HG02884 (cell line): ENCODE measurements around the gene ALDH1A1.
"Not testable (repeated sequence)": the region's sequence is repeated elsewhere in the genome, so short reads cannot be mapped to it uniquely, and the experiment has no call there.

Experiments
- ATAC-seq: cut with Tn5 transposase; IDR thresholded peaks from one replicate; pipeline ENCODE4 v1.9.1; 2021; ENCODE audit warnings: mild to moderate bottlenecking, moderate library complexity; ENCODE audit not compliant: unreplicated experiment

ALDH1A1 gene

DNA sequence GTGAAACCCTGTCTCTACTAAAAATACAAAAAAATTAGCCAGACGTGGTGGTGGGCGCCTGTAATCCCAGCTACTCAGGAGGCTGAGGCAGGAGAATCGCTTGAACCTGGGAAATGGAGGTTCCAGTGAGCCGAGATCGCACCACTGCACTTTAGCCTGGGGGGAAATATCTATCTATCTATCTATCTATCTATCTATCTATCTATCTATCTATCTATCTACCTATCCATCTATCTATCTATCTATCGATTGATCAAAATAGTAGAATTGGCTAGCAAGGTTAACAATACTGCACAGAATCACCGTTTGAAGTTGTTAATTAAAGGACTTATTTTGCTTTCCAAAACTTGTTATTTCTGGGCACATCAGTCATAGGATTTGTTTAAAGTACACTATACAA, 90.1 kb downstream of the ALDH1A1 start:
- not testable (repeated sequence) for ATAC-seq

DNA sequence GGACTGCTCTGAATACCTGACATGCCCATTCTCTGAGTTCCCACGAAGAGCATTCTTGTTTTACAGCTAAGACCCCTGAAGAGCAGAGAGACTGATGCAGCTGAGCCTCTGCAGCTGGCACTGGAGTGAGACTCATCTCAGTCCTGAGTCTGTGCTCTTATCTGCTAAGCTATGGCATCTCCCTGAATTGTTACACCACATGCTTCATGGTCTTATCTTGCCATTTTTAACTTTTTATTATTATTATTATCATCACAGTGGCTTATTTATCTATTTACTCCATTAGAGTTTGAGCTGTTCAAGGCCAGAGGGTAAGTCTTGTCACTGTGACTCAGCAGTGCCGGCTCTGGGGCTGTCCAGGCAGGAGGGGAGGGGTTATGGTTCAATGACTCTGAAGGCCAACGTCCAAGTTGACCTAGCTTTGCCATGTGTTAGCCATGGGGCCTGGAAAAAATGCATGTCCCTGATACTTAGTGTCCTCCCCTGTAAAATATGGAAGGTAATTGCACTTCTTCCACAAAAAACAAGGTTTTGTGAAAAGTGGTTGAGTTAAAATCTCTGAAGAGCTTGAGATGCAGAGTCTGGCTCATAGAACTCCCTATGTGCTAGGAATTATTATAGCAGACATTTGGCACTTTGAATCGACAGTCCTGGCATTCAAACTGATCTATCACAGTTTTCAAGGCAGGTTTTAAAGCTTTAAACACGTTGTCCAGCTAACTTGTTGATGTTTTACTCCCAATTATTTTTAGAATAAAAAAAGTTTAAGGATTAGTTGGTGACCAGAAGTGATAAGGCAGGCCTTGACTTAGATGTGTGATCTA, 94.6 kb downstream of the ALDH1A1 start:
- no peak for ATAC-seq

DNA sequence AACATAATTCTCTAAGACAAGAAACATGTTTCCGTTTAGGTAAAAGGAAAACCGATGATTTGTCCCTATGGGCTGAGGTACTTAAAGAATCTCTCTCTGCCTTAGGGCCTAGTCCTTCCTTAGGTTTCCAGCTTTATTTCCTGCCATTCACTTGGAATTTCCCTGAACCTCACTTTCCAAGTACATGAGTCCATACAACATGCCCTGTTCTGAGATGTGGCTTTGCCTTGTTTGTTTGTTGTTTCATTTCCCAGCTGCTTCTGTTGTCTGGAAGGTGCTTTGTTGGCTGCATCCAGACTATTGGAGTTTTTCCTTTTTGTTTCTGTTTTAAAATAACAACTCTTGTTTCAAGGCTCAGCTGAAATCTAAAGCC, 95.2 kb downstream of the ALDH1A1 start:
- ATAC-seq, result no peak

DNA sequence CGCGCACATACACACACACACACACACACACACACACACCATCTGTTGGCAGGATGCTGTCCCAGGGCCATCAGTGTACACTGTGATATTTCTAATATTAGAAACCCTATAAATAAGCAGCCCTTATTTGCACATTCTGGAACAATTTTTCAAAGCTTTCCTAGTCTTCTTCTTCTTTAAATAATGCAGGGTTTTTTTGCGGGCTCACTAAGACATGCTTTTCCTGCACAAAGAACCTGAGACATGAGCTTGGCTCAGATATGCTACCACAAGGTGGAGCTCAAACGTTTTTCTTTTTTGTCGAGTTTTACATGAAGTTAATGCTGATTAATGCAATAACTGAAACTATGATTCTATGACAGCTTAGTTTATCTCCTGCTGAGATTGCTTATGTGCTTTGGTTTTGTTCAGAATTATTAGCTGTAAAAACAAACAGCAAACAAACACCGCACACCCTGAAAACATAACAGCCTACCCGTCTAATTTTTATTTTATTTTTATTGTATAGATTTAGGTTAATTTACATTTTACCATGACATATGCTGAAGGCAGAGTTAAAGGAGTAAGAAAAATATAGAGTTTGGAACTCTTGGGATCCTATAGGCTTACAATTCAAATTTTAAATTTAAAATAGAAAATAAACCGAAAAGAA, 95.8 kb downstream of the ALDH1A1 start:
- ATAC-seq, result no peak

DNA sequence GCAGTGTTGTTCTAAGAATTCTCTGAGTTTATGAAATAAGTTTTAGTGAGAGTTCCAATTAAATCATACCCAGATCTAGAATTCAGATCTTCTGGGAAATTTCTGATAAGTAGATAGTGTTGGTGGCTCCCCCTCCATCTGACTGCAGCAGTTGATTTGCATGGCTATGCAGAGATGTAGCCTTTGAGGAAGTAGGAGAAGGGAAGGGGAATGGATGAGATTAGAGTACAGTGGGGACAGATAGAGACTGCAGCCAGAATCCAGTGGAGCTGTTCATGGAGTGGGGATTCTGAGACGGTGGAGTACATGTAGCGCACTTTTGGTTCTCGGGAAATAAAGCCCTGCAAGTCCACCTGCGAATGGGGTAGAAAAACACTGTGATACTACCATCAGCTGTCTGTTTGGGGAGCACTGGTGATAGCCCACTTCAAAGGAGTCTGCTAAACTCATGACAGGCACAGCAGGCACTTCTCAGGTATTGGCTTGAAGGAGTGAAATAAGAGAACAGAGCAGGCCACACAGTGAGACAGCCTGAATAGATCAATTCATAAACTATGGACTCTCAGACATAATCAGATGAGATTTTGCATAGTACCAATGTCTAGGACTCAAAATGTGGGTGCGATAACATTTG, 96.8 kb downstream of the ALDH1A1 start:
- ATAC-seq, result no peak

DNA sequence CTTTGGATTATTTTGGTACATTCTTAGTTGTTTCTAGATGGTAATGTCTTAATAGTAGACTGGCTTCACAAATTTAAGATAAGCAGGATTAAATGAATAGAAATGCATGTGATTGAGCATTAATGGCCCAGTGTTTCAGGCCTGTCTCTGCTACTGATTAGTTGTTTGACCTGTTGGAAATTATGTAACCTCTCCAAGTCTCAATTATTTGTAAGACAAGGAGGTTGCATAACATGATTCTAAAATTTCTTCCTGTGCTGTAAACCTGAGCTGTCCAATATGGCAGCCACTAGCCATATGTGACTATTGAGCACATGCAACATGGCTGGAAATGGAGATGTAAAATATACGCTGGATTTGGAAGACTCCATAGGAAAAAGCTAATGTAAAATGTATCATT, 97.5 kb downstream of the ALDH1A1 start:
- ATAC-seq, result no peak
